Muscle of leg (tissue), 11 donors: Measurements from ENCODE around the gene NEIL1. TPM values are rescaled to one million over a fixed set of nuclear protein-coding genes. Genes with fewer than 3 reads are reported as not detected.
"Not testable (repeated sequence)": the region's sequence is repeated elsewhere in the genome, so short reads cannot be mapped to it uniquely, and the experiment has no call there.

Source experiments
- DNase-seq: peaks from one replicate; pipeline ENCODE4 v3.0.0; 2013
- H3K27ac ChIP-seq: one replicate; pipeline ENCODE4 v1.5.1; 2013; ENCODE audit warnings: mild to moderate bottlenecking, low read length, control low read depth
- H3K27me3 ChIP-seq: one replicate; pipeline ENCODE4 v1.6.1; 2013; ENCODE audit warnings: low read length; ENCODE audit not compliant: control insufficient read depth, insufficient read depth
- H3K36me3 ChIP-seq: one replicate; pipeline ENCODE4 v1.6.1; 2013; ENCODE audit warnings: low read length; ENCODE audit not compliant: control insufficient read depth, insufficient read depth
- H3K4me1 ChIP-seq: one replicate; pipeline ENCODE4 v1.6.1; 2013; ENCODE audit warnings: low read length; ENCODE audit not compliant: control insufficient read depth, insufficient read depth
- H3K4me3 ChIP-seq: one replicate; pipeline ENCODE4 v1.5.1; 2013; ENCODE audit warnings: low read length, control low read depth
- H3K9me3 ChIP-seq: replicated peaks from 2 replicates; pipeline ENCODE4 v1.6.1; 2013; ENCODE audit warnings: low read depth, low read length; ENCODE audit not compliant: control insufficient read depth
- WGBS: methylation state at CpG from one replicate; pipeline ENCODE4 v1.1.5; 2013; ENCODE audit warnings: missing lambda C conversion rate; ENCODE audit not compliant: insufficient coverage; 5-methylcytosine and 5-hydroxymethylcytosine counted together
- polyA plus RNA-seq, 8 donors: library from polyadenylated mRNA; unstranded; fragments of 120-200 nt; gene quantifications; one replicate each; pipeline versions ENCODE4 v1.2.1 to v1.2.3, GENCODE V29; 2013; ENCODE audit warnings: inconsistent platforms in 1 of 8, low replicate concordance in 1 of 8; ENCODE audit not compliant: insufficient read length in 8 of 8, insufficient read depth in 1 of 8
- total RNA-seq: library from RNA; stranded (reverse); fragments of 120-200 nt; gene quantifications from one replicate; pipeline ENCODE4 v1.2.4, GENCODE V29; 2013

NEIL1 gene
- total and polyA plus RNA-seq, 9 donors = 3.3 to 12.0 (median 7.6) TPM

GRCh38 chr15:75333654-75334419, 13.0 kb upstream of the NEIL1 start:
- H3K9me3 ChIP-seq, H3K27me3 ChIP-seq, H3K4me1 ChIP-seq, DNase-seq, H3K27ac ChIP-seq, H3K4me3 ChIP-seq, H3K36me3 ChIP-seq: not testable (repeated sequence)
- WGBS = 83% methylated on average over 7 of the region's 15 CpGs

GRCh38 chr15:75335313-75335704, 11.5 kb upstream of the NEIL1 start:
- peak overlapping the region; percentile 84 for H3K4me3 ChIP-seq
- H3K9me3 ChIP-seq = no peaks in the 10 kb centered on the region
- peaks cover 8% of the 10 kb centered on the region for H3K4me1 ChIP-seq
- peaks cover 14% of the 10 kb centered on the region for H3K36me3 ChIP-seq
- DNase-seq = no peak
- no peaks in the 10 kb centered on the region for H3K27me3 ChIP-seq
- 0% methylated on average over 1 of the region's 3 CpGs for WGBS
- no peak overlapping the region for H3K27ac ChIP-seq

DNA sequence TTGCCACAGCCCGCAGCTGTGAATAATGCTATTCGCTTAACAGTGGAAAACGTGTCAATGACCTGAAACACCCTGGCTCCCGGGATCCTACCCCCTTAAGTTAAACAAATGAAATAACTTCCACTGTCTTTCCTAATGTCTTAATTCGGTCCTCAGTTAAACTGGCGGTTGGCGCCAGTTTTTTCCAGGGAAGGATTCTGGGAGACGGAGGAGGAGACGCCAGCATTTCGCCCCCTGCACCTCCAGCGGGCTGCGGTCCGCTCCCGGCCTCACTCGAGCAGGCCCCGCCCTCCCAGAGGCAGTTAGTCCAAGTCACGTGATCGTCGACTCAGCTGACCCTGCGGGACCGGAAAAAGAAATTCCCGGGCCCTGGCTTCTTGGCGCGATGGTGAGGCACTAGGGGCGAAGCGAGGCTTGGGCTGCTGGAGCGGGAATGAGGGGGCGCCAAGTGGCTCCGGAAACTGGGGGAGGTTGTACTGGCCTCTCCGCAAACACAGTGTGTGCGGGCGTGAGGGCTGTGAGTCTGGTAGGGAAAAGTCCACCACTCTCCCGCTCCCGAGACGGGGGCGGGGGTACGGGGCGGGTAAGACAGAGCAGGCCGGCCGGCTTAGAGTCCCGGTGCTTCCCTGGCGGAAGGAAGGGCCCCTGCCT, 11.0 kb upstream of the NEIL1 start, which contains the start of gene COMMD4:
Gene COMMD4 (plus strand): TSS at position 359 of the 651 bp plus-strand sequence. CDS start 27 bp downstream, at position 386.
- peak within 1 kb of the TSS; percentile 84 for H3K4me3 ChIP-seq
- H3K27me3 ChIP-seq = no peaks in the 10 kb centered on the region
- DNase-seq = peak; percentile 98
- 0% methylated on average over 35 of the region's 42 CpGs for WGBS
- H3K4me1 ChIP-seq = peaks cover 8% of the 10 kb centered on the region
- peaks cover 14% of the 10 kb centered on the region for H3K36me3 ChIP-seq
- no peaks in the 10 kb centered on the region for H3K9me3 ChIP-seq
- H3K27ac ChIP-seq = no peak within 1 kb of the TSS

GRCh38 chr15:75338661-75339240, 8.1 kb upstream of the NEIL1 start:
- no peak overlapping the region for H3K27ac ChIP-seq
- WGBS = 100% methylated on average over 2 of the region's 11 CpGs

GRCh38 chr15:75339531-75340240, 7.2 kb upstream of the NEIL1 start:
- no peak overlapping the region for H3K4me3 ChIP-seq

More at GRCh38 chr15:75338661-75339240, 8.1 kb upstream of the NEIL1 start:
- DNase-seq = no peak
- H3K4me1 ChIP-seq = peaks cover 8% of the 10 kb centered on the region
- H3K27me3 ChIP-seq = no peaks in the 10 kb centered on the region
- no peak overlapping the region for H3K4me3 ChIP-seq
- H3K36me3 ChIP-seq = peaks cover 18% of the 10 kb centered on the region
- H3K9me3 ChIP-seq = no peaks in the 10 kb centered on the region

GRCh38 chr15:75342221-75342620, 4.6 kb upstream of the NEIL1 start:
- DNase-seq = no peak
- WGBS = 77% methylated on average over 5 of the region's 6 CpGs

More at GRCh38 chr15:75339531-75340240, 7.2 kb upstream of the NEIL1 start:
- Histone ChIP-seq H3K36me3 (peaks cover 18% of the 10 kb centered on the region), H3K4me1 (peaks cover 10% of the 10 kb centered on the region), H3K27ac (no peak overlapping the region), H3K27me3 (no peaks in the 10 kb centered on the region), H3K9me3 (no peaks in the 10 kb centered on the region)
- WGBS = 88% methylated on average over 10 of the region's 13 CpGs
- DNase-seq = no peak

GRCh38 chr15:75343953-75344352, 2.9 kb upstream of the NEIL1 start:
- H3K4me1 ChIP-seq = peaks cover 23% of the 10 kb centered on the region
- DNase-seq = peak; percentile 40
- H3K27me3 ChIP-seq = peaks cover 26% of the 10 kb centered on the region
- H3K4me3 ChIP-seq, H3K9me3 ChIP-seq, H3K27ac ChIP-seq: not testable (repeated sequence)
- 0% methylated on average over 1 of the region's 8 CpGs for WGBS
- peaks cover 14% of the 10 kb centered on the region for H3K36me3 ChIP-seq

More at GRCh38 chr15:75342221-75342620, 4.6 kb upstream of the NEIL1 start:
- Histone ChIP-seq H3K4me3 (no peak overlapping the region), H3K4me1 (peaks cover 8% of the 10 kb centered on the region), H3K9me3 (no peaks in the 10 kb centered on the region), H3K27me3 (peaks cover 10% of the 10 kb centered on the region), H3K27ac (no peak overlapping the region), H3K36me3 (peaks cover 18% of the 10 kb centered on the region)

DNA sequence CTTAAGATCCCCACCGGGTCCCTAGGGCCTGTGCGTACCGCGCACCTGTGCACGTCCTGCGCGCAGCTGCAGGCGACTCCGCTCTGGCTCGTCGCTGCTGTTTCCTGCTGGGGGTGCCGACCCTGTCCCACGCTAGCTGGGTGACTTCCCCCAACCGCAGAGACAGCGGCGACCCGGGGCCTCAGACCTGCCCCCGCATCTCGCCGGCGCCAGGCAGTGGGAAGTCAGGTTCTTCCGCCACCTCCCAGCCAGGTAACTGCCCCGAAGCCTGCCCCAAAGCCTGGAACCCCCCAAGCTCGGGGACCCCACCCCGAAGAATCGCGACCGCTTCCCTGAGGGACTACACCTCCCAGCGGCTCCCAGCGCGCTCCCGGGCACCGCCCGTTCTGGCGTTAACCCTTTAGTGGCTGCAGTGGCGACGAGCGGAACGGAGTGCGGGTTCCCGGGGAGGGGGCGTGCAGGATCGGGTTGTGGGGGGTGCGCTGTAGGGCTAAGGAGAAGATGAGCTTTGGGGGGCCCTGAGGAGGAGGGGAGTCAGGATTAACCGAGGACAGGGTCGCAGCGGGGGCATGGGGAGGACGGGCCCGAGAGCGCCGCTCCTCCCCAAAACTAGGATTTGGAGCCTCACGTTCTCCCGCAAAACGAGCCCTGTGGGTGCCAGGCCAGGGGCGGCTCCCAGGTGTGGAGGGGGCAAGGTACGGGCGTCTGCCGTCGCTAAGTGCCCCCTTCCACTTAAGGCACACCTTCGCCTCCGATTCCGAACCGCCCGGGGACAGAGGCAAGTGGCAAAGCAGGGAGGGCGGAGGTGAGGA, 589 bp downstream of the NEIL1 start:
- H3K27ac ChIP-seq = no peak overlapping the region
- 1% methylated on average over 46 of the region's 65 CpGs for WGBS
- H3K4me3 ChIP-seq = peak overlapping the region; percentile 65
- H3K36me3 ChIP-seq = no peaks in the 10 kb centered on the region
- no peaks in the 10 kb centered on the region for H3K9me3 ChIP-seq
- peaks cover 24% of the 10 kb centered on the region for H3K4me1 ChIP-seq
- DNase-seq = peak; percentile 54
- H3K27me3 ChIP-seq = peaks cover 36% of the 10 kb centered on the region

- peak overlapping the region; percentile 3 for H3K27ac ChIP-seq
- WGBS = 1% methylated on average over 41 of the region's 45 CpGs
- no peak for DNase-seq
Measured at GRCh38 chr15:75348034-75348561, 1.3 kb downstream of the NEIL1 start.

More at GRCh38 chr15:75348034-75348561, 1.3 kb downstream of the NEIL1 start:
- H3K4me1 ChIP-seq = peaks cover 24% of the 10 kb centered on the region
- no peaks in the 10 kb centered on the region for H3K9me3 ChIP-seq
- H3K4me3 ChIP-seq = peak overlapping the region; percentile 65
- H3K36me3 ChIP-seq = no peaks in the 10 kb centered on the region
- peaks cover 36% of the 10 kb centered on the region for H3K27me3 ChIP-seq
